H1 (cell line): Measurements from ENCODE around the gene DGKI. TPM values are rescaled to one million over a fixed set of nuclear protein-coding genes. Genes with fewer than 3 reads are reported as not detected.

Experiments
- CTCF ChIA-PET: fragments of 300-600 bp; sonication (Branson Sonifier 250); formaldehyde crosslinking; loops from one replicate; lab custom pipeline; 2021; ENCODE audit not compliant: partially characterized antibody; lab: Charles Lee
- POLR2A ChIA-PET: fragments of 300-600 bp; sonication (Branson Sonifier 250); formaldehyde crosslinking; loops from one replicate; lab custom pipeline; 2021; ENCODE audit warnings: inconsistent platforms; ENCODE audit not compliant: partially characterized antibody; lab: Charles Lee
- DNase-seq, 2 experiments: peaks; one replicate each; pipeline versions ENCODE4 v3.0.0 to v3.0.0-alpha.2; 2010 to 2022; ENCODE audit warnings: low spot score in 2 of 2, low read depth in 1 of 2, mixed read lengths in 1 of 2
- FAIRE-seq: peaks from 2 replicates; lab custom pipeline; 2011; peaks lifted over from hg19 to GRCh38; lab: Jason Lieb, UNC
- H2AFZ ChIP-seq: 2 replicates; pipeline ENCODE4 v1.8.1; 2012; ENCODE audit warnings: low read length, inconsistent platforms
- H2AK5ac ChIP-seq: 2 replicates; pipeline ENCODE4 v1.6.1; 2013; ENCODE audit warnings: low read depth, low read length
- H2BK120ac ChIP-seq: replicated peaks from 2 replicates; pipeline ENCODE3; 2013; ENCODE audit warnings: low read depth, low read length, inconsistent platforms
- H2BK12ac ChIP-seq: 2 replicates; pipeline ENCODE4 v1.6.1; 2013; ENCODE audit warnings: low read depth, low read length
- H2BK15ac ChIP-seq: 2 replicates; pipeline ENCODE4 v1.6.1; 2013; ENCODE audit warnings: low read length
- H2BK20ac ChIP-seq: 2 replicates; pipeline ENCODE4 v1.6.1; 2013; ENCODE audit warnings: low read length
- H2BK5ac ChIP-seq: 2 replicates; pipeline ENCODE4 v1.6.1; 2013; ENCODE audit warnings: low read depth, low read length
- H3K14ac ChIP-seq: 2 replicates; pipeline ENCODE4 v1.6.1; 2013; ENCODE audit warnings: inconsistent platforms; ENCODE audit not compliant: insufficient read length
- H3K18ac ChIP-seq: 2 replicates; pipeline ENCODE4 v1.6.1; 2013; ENCODE audit warnings: low read length; ENCODE audit errors: extremely low read depth
- H3K23ac ChIP-seq: 2 replicates; pipeline ENCODE4 v1.6.1; 2013; ENCODE audit warnings: inconsistent platforms; ENCODE audit not compliant: insufficient read length
- H3K23me2 ChIP-seq: 2 replicates; pipeline ENCODE4 v1.6.1; 2013; ENCODE audit warnings: low read depth, low read length
- H3K27ac ChIP-seq: 2 replicates; pipeline ENCODE4 v1.6.1; 2011; ENCODE audit warnings: low read depth, low read length, inconsistent platforms
- H3K27me3 ChIP-seq, 4 experiments: replicated peaks in 1 of 4; 1 replicate in 1 of 4; 2 replicates in 3 of 4; pipeline versions ENCODE4 v1.6.1 to v1.8.1; 2011 to 2013; ENCODE audit warnings: low read length in 3 of 4, mild to moderate bottlenecking in 3 of 4, inconsistent platforms in 2 of 4, mixed read lengths in 2 of 4, moderate library complexity in 1 of 4; ENCODE audit not compliant: control insufficient read depth in 3 of 4, insufficient read depth in 3 of 4; ENCODE audit errors: extremely low read depth in 1 of 4
- H3K36me3 ChIP-seq, 4 experiments: 2 replicates each; pipeline versions ENCODE4 v1.6.1 to v1.8.1; 2011 to 2013; ENCODE audit warnings: mild to moderate bottlenecking in 4 of 4, low read length in 3 of 4, moderate library complexity in 2 of 4, control low read depth in 1 of 4, inconsistent platforms in 1 of 4; ENCODE audit not compliant: insufficient read depth in 4 of 4, control insufficient read depth in 2 of 4
- H3K4ac ChIP-seq: replicated peaks from 2 replicates; pipeline ENCODE3; 2013; ENCODE audit warnings: low read length, low read depth, mixed read lengths, inconsistent platforms; ENCODE audit not compliant: insufficient read length
- H3K4me1 ChIP-seq, 4 experiments: replicated peaks in 1 of 4; 1 replicate in 1 of 4; 2 replicates in 3 of 4; pipeline versions ENCODE4 v1.6.1 to v1.8.1; 2011 to 2013; ENCODE audit warnings: low read length in 3 of 4, inconsistent platforms in 2 of 4, mixed read lengths in 1 of 4; ENCODE audit not compliant: insufficient read depth in 4 of 4, control insufficient read depth in 3 of 4
- H3K4me2 ChIP-seq, 2 experiments: 2 replicates each; pipeline versions ENCODE4 v1.6.1 to v1.8.1; 2011 to 2013; ENCODE audit warnings: low read depth in 2 of 2, low read length in 2 of 2, control low read depth in 1 of 2, inconsistent platforms in 1 of 2, mild to moderate bottlenecking in 1 of 2; ENCODE audit not compliant: insufficient read depth in 1 of 2
- H3K4me3 ChIP-seq, 4 experiments: fragments of 200-600, 300-600 bp in 1 of 4; sonication (generic), shearing (Covaris generic), sonication (Bioruptor Twin) in 1 of 4; 2 replicates each; pipeline versions ENCODE4 v1.5.1 to v1.8.1; 2011 to 2016; ENCODE audit warnings: low read length in 4 of 4, low read depth in 3 of 4, control low read depth in 2 of 4, inconsistent platforms in 2 of 4, mild to moderate bottlenecking in 2 of 4, mixed read lengths in 1 of 4, moderate library complexity in 1 of 4; ENCODE audit not compliant: insufficient read depth in 2 of 4; ENCODE audit errors: extremely low read depth in 1 of 4
- H3K56ac ChIP-seq: replicated peaks from 2 replicates; pipeline ENCODE3; 2013; ENCODE audit warnings: low read depth, mild to moderate bottlenecking, mixed read lengths, low read length, inconsistent platforms; ENCODE audit not compliant: insufficient read length
- H3K79me1 ChIP-seq: 2 replicates; pipeline ENCODE4 v1.6.1; 2013; ENCODE audit warnings: low read depth, low read length, control low read depth
- H3K79me2 ChIP-seq, 2 experiments: 2 replicates each; pipeline versions ENCODE4 v1.6.1 to v1.8.1; 2012 to 2013; ENCODE audit warnings: low read length in 2 of 2, mild to moderate bottlenecking in 2 of 2, inconsistent platforms in 1 of 2; ENCODE audit not compliant: insufficient read depth in 2 of 2, control insufficient read depth in 1 of 2
- H3K9ac ChIP-seq, 4 experiments: replicated peaks in 1 of 4; 1 replicate in 1 of 4; 2 replicates in 3 of 4; pipeline versions ENCODE4 v1.6.1 to v1.8.1; 2011 to 2013; ENCODE audit warnings: low read depth in 3 of 4, low read length in 3 of 4, control low read depth in 2 of 4, mild to moderate bottlenecking in 2 of 4, moderate library complexity in 2 of 4, inconsistent platforms in 1 of 4; ENCODE audit errors: extremely low read depth in 1 of 4
- H3K9me3 ChIP-seq, 2 experiments: 2 replicates each; pipeline versions ENCODE4 v1.6.1 to v1.8.1; 2012 to 2013; ENCODE audit warnings: mild to moderate bottlenecking in 2 of 2, moderate library complexity in 2 of 2, control low read depth in 1 of 2, inconsistent platforms in 1 of 2, low read depth in 1 of 2, low read length in 1 of 2, mixed read lengths in 1 of 2; ENCODE audit not compliant: insufficient read depth in 2 of 2
- H4K20me1 ChIP-seq, 2 experiments: replicated peaks in 1 of 2; 2 replicates each; pipeline versions ENCODE3 to v1.8.1; 2011 to 2013; ENCODE audit warnings: inconsistent platforms in 2 of 2, low read length in 2 of 2, mild to moderate bottlenecking in 1 of 2; ENCODE audit not compliant: insufficient read depth in 2 of 2, control insufficient read depth in 1 of 2
- H4K5ac ChIP-seq: 2 replicates; pipeline ENCODE4 v1.6.1; 2013; ENCODE audit warnings: low read length, low read depth, mixed read lengths, inconsistent platforms; ENCODE audit not compliant: insufficient read length
- H4K8ac ChIP-seq: 2 replicates; pipeline ENCODE4 v1.8.0; 2013; ENCODE audit warnings: mild to moderate bottlenecking, moderate library complexity, low read length, inconsistent platforms; ENCODE audit not compliant: insufficient read depth; ENCODE audit errors: extremely low read depth
- H4K91ac ChIP-seq: replicated peaks from 2 replicates; pipeline ENCODE3; 2013; ENCODE audit warnings: low read length, mixed read lengths, inconsistent platforms; ENCODE audit not compliant: insufficient read length
- BACH1 ChIP-seq: IDR thresholded peaks from 2 replicates; pipeline ENCODE4 v1.6.1; 2012; ENCODE audit warnings: low read length, improper control_type of control experiment
- JUN ChIP-seq: IDR thresholded peaks from 2 replicates; pipeline ENCODE4 v1.6.1; 2011; ENCODE audit warnings: low read depth, mild to moderate bottlenecking, improper control_type of control experiment, low read length
- JUND ChIP-seq: IDR thresholded peaks from 2 replicates; pipeline ENCODE4 v1.6.1; 2011; ENCODE audit warnings: mild to moderate bottlenecking, improper control_type of control experiment, low read length
- SP1 ChIP-seq: IDR thresholded peaks from 2 replicates; pipeline ENCODE4 v1.6.1; 2011; ENCODE audit warnings: low read depth, low read length
- WGBS, 2 experiments: shearing (Covaris generic) in 1 of 2; methylation state at CpG; one replicate each; pipeline versions ENCODE4 v1.1.6 to v1.1.7; 2013 to 2015; ENCODE audit warnings: low lambda C conversion rate in 2 of 2, mixed read lengths in 2 of 2, inconsistent platforms in 1 of 2, low coverage in 1 of 2, missing lambda C conversion rate in 1 of 2; ENCODE audit not compliant: insufficient replicate concordance in 2 of 2, insufficient coverage in 1 of 2, insufficient read length in 1 of 2; ENCODE audit errors: extremely low coverage in 1 of 2, missing lambda C conversion rate in 1 of 2; 5-methylcytosine and 5-hydroxymethylcytosine counted together
- polyA plus RNA-seq, 7 experiments: library from polyadenylated mRNA; depleted of rRNA in 3 of 7; stranded (reverse) in 5 of 7; unstranded in 2 of 7; fragments of >200 nt in 5 of 7; fragments of 200-250 nt in 2 of 7; gene quantifications; 1 replicate in 5 of 7; 2 replicates in 1 of 7; 4 replicates in 1 of 7; pipeline versions ENCODE4 v1.2.1 to v1.2.3, GENCODE V29; 2011 to 2013; ENCODE audit warnings: missing spikeins in 2 of 7, mixed read lengths in 2 of 7
- total RNA-seq: library from RNA; stranded (reverse); fragmentation: NEBNext Ultra II Directional; extraction: Animal tissue kit (Norgen Biotek cat#: 25700); gene quantifications from 2 replicates; pipeline ENCODE4 v1.2.1, GENCODE V29; 2021

DGKI gene
- total and polyA plus RNA-seq, 2 of the 8 experiments (the other 6 are each of a cell fraction or from before 2014, with no cell fraction given) = 0.20 to 0.71 TPM

DNA sequence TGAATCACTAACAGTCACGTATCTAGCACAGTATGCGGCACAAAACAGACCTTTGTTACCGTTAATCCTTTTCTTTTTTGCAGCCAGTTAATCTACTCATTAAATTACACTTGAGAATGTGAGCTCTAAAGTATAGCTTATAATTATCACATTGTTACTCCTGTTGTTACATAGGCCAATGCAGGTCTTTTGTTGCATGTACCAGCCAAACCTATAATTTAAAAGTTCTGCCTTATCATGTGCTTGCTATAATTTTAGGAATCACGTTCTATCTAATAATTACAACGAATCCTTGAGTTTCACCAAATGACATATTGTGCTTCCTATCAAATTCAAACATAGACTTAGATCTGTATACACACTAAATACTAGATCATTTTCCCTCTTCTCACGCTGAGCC lies 245.1 kb downstream of the DGKI start:
- Histone ChIP-seq H2BK20ac (no peak overlapping the region), H3K79me2 (no peaks in the 10 kb centered on the region), H3K4me1 (no peaks in the 10 kb centered on the region; a peak in 1 of 7 replicates), H3K79me1 (no peaks in the 10 kb centered on the region), H3K36me3 (no peaks in the 10 kb centered on the region), H3K27ac (no peak overlapping the region), H4K8ac (no peak overlapping the region), H4K20me1 (no peaks in the 10 kb centered on the region), H2AFZ (no peak overlapping the region), H2BK120ac (no peak overlapping the region), H2BK15ac (no peak overlapping the region), H4K91ac (no peak overlapping the region), H3K23ac (no peak overlapping the region), H3K56ac (no peak overlapping the region), H2BK5ac (no peak overlapping the region), H3K23me2 (no peaks in the 10 kb centered on the region), H3K4ac (no peak overlapping the region), H3K4me3 (no peak overlapping the region), H3K9ac (no peak overlapping the region), H3K14ac (no peak overlapping the region), H2AK5ac (no peak overlapping the region), H4K5ac (no peak overlapping the region), H3K18ac (no peak overlapping the region), H3K27me3 (no peaks in the 10 kb centered on the region), H2BK12ac (no peak overlapping the region), H3K4me2 (no peak overlapping the region), H3K9me3 (no peaks in the 10 kb centered on the region)
- TF ChIP-seq BACH1 = no peak
- TF ChIP-seq JUND = no peak
- TF ChIP-seq SP1 = no peak
- TF ChIP-seq JUN = no peak
- POLR2A ChIA-PET = no interaction called here
- FAIRE-seq (no peak), DNase-seq (no peak)
- CTCF ChIA-PET = interaction anchor here (2.3 to 2.6 kb wide), 2 partner anchors 10 to 25 kb away, joined by 9 to 11 read pairs; no protein-coding TSS in a partner anchor
- 91% methylated on average over 6 of the region's 6 CpGs; no CpG with 5 or more reads in 1 of the 2 experiments for WGBS, 2 experiments
